SU-DHL-6 (cell line): Measurements from ENCODE around the gene PAWR.

Experiments used
- EZH2phosphoT487 ChIP-seq: fragments of 200-600 bp; sonication (generic), shearing (Covaris generic); conservative IDR thresholded peaks from 2 replicates; pipeline ENCODE4 v1.6.1; 2018; ENCODE audit warnings: mild to moderate bottlenecking, antibody characterized with exemption, low read length, moderate library complexity, mixed read lengths
- TF ChIP-seq, protein P1 (sequence below): fragments of 200-600 bp; sonication (generic); IDR thresholded peaks from one replicate; pipeline ENCODE4 v1.5.1; 2017; ENCODE audit warnings: antibody characterized with exemption, mild to moderate bottlenecking, low read length, moderate library complexity; ENCODE audit not compliant: insufficient read depth, poor library complexity, severe bottlenecking

GRCh38 chr12:79676579-79676978 lies 14.2 kb downstream of the PAWR start:
- TF ChIP-seq EZH2phosphoT487, result no peak
- TF ChIP-seq, protein P1, sequence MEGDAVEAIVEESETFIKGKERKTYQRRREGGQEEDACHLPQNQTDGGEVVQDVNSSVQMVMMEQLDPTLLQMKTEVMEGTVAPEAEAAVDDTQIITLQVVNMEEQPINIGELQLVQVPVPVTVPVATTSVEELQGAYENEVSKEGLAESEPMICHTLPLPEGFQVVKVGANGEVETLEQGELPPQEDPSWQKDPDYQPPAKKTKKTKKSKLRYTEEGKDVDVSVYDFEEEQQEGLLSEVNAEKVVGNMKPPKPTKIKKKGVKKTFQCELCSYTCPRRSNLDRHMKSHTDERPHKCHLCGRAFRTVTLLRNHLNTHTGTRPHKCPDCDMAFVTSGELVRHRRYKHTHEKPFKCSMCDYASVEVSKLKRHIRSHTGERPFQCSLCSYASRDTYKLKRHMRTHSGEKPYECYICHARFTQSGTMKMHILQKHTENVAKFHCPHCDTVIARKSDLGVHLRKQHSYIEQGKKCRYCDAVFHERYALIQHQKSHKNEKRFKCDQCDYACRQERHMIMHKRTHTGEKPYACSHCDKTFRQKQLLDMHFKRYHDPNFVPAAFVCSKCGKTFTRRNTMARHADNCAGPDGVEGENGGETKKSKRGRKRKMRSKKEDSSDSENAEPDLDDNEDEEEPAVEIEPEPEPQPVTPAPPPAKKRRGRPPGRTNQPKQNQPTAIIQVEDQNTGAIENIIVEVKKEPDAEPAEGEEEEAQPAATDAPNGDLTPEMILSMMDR, result no peak
